GM18858 (cell line): ENCODE results near the gene FCAR.
"Not testable (repeated sequence)": the region's sequence is repeated elsewhere in the genome, so short reads cannot be mapped to it uniquely, and the experiment has no call there.

Experiments used
- ATAC-seq: cut with Tn5 transposase; IDR thresholded peaks from one replicate; pipeline ENCODE4 v1.9.1; 2021; ENCODE audit not compliant: unreplicated experiment

Gene FCAR

DNA sequence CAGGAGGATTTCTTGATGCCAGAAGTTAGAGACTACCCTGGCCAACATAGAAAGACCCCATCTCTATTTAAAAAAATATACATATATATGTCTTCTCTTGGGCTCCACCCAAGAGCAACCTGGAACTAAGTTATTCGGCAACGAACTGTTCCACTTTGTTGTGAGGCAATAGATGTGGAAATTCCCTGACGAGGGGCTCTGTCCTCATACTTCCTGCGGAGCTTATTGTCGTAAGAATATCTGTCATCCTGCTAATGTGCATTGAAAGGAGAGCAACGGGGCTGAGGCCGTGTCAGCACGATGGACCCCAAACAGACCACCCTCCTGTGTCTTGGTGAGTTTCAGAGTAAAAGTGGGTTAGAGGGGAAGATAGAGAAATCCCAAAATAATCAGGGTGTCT lies at the start of gene FCAR:
FCAR (plus strand) TSS at position 246 of the 400 bp plus-strand sequence; CDS start at position 301, 55 bp downstream.
- ATAC-seq = no peak

- ATAC-seq = not testable (repeated sequence)
Measured at GRCh38 chr19:54824416-54824815, 49.6 kb upstream of the FCAR start.

DNA sequence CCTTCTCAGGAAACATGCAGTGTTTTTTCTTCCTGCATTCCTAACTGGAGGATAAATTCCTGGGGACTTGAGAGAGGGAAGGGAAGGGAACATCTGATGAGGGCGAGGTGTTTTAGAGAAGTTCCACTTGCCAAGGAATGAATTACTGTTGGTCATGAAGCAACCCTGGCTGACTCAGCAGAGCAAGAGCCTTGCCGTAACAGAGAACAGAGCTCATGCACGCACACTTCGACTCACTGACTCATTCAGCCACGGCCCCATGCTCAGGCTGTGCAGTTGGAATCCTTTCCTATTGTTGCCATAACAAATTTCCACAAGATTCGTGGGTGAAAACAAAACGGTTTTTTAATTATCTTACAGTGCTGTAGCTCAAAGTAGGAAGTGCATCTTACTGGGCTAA lies 48.7 kb upstream of the FCAR start:
- ATAC-seq = not testable (repeated sequence)

GRCh38 chr19:54828064-54828463 lies 46.0 kb upstream of the FCAR start:
- ATAC-seq = not testable (repeated sequence)

DNA sequence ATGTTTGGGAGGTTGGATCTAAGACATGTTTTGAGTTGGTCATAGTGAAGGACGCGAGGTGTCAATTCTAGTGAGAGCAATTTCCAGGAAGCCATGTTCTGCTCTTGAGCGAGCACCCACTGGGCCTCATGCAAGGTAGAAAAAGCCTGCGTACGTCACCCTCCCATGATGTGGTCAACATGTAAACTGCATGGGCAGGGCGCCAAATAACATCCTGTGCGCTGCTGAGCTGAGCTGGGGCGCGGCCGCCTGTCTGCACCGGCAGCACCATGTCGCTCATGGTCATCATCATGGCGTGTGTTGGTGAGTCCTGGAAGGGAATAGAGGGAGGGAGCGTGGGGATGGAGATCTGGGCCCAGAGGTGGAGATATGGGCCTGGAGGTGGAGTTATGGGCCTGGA lies 41.5 kb upstream of the FCAR start, which contains the start of gene KIR2DS4:
KIR2DS4 (plus strand) TSS at position 181 of the 400 bp plus-strand sequence.
- ATAC-seq = not testable (repeated sequence)

DNA sequence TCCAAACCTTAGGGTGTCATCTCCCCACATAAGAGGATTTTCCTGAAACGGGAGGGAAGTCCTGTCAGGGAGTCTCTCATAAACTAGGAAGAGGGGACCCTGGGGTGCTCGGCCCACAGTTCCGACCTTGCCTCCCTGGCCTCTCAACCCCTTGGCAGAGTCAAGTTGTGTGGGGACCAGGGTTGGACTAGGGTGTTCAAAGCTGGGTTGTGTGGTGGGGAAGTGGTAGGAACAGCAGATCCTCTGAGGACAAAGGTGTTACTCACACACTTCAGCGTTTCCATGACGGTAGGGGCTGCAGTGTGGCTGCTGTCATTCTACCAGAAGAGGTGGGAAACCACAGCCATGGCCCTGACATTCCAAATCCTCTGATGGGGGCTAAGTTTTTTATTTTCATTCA lies 38.9 kb upstream of the FCAR start:
- not testable (repeated sequence) for ATAC-seq

DNA sequence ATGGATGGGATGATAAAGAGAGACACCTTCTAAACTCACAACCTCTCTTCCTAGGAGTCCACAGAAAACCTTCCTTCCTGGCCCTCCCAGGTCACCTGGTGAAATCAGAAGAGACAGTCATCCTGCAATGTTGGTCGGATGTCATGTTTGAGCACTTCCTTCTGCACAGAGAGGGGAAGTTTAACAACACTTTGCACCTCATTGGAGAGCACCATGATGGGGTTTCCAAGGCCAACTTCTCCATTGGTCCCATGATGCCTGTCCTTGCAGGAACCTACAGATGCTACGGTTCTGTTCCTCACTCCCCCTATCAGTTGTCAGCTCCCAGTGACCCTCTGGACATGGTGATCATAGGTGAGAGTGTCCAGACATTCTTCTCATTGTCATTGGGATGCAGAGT lies 36.5 kb upstream of the FCAR start:
- not testable (repeated sequence) for ATAC-seq

DNA sequence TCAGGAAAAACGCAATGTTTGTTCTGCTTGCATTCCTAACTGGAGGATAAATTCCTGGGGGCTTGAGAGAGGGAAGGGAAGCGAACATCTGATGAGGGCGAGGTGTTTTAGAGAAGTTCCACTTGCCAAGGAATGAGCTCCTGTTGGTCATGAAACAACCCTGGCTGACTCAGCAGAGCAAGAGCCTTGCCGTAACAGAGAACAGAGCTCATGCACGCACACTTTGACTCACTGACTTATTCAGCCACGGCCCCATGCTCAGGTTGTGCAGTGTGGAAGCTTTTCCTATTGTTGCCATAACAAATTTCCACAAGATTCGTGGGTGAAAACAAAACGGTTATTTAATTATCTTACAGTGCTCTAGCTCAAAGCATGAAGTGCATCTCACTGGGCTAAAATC lies 30.9 kb upstream of the FCAR start:
- ATAC-seq = not testable (repeated sequence)

GRCh38 chr19:54850061-54850640 lies 23.9 kb upstream of the FCAR start, which contains the start of gene KIR3DL2:
Gene KIR3DL2 (plus strand): TSS chr19:54850443. CDS start chr19:54850476, 33 bp downstream.
- not testable (repeated sequence) for ATAC-seq

DNA sequence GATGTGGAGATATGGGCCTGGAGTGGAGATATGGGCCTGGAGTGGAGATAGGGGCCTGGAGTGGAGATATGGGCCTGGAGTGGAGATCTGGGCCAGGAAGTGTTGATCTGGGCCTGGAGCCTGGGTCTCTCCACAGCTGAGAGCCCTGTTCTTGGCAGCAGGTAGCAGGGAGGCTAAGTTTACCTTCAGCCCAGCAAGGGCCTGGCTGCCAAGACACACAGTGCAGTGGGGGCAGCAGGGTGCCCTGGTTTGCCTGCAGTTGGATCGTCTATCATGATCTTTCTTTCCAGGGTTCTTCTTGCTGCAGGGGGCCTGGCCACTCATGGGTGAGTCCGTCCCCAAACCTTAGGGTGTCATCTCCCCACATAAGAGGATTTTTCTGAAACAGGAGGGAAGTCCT lies 23.1 kb upstream of the FCAR start:
- no peak for ATAC-seq

GRCh38 chr19:54851353-54851752 lies 22.7 kb upstream of the FCAR start:
- ATAC-seq = no peak

GRCh38 chr19:54855241-54855640 lies 18.8 kb upstream of the FCAR start:
- ATAC-seq = not testable (repeated sequence)

GRCh38 chr19:54858476-54858875 lies 15.6 kb upstream of the FCAR start:
- ATAC-seq = not testable (repeated sequence)

DNA sequence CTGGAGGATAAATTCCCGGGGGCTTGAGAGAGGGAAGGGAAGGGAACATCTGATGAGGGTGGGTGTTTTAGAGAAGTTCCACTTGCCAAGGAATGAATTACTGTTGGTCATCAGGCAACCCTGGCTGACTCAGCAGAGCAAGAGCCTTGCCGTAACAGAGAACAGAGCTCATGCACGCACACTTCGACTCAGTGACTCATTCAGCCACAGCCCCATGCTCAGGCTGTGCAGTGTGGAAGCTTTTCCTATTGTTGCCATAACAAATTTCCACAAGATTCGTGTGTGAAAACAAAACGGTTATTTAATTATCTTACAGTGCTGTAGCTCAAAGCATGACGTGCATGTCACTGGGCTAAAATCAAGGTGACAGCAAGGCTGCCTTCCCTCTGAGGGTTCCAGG lies 14.6 kb upstream of the FCAR start:
- ATAC-seq = not testable (repeated sequence)

GRCh38 chr19:54863459-54863858 lies 10.6 kb upstream of the FCAR start:
- not testable (repeated sequence) for ATAC-seq

GRCh38 chr19:54871696-54872095 lies 2.3 kb upstream of the FCAR start:
- ATAC-seq = no peak

- no peak for ATAC-seq
Measured at GRCh38 chr19:54875506-54875905, 1.5 kb downstream of the FCAR start.

DNA sequence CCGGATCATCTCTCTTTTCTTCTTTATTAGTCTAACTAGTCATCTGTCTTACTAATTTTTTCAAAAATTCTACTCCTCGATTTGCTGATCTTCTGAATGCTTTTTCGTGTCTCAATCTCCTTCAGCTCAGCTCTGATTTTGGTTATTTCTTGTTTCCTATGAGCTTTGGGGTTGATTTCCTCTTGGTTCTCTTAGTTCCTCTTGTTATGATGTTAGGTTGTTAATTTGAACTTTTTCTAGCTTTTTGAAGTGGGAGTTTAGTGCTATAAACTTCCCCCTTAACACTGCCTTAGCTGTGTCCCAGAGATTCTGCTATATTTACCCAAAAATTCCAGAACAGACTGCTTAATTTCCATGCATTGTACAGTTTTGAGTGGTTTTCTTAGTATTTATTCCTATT lies 3.4 kb downstream of the FCAR start:
- ATAC-seq = no peak

DNA sequence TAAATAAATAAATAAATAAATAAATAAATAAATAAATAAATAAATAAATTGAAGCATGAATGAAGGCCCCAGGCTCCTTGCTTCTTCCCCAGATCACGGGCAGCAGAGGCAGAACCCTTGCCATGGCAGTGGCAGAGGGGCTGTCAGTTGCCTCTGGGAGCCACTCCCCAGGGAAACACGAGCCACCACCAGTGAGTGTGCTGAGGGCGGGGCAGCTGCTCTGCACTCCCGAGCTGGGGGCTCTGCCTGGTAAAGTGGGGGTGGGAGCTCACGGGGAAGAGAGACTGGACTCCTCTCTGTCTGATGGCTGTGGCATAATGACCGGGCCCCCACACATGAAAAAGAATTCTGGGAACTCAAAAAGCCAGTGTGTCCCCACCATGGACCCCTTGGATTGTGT lies 7.8 kb downstream of the FCAR start:
- ATAC-seq = no peak

DNA sequence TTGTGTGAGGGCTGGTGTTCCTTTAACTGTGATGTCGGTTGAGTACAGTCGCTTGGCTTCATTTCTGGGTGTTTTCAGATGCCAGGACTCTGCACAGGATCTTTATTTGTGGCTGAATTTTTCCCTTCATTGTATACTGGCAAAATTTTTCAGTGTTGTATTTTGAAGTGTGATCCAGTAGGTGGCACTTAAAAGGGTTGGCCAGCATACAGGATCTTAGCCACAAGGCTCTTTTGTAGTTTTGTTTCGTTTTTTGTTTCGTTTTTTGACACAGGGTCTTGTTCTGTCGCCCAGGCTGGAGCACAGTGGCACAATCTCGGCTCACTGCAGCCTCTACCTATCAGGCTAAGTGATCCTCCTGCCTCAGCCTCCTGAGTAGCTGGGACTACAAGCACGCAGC lies 8.7 kb downstream of the FCAR start:
- ATAC-seq = no peak

- ATAC-seq = no peak
Measured at GRCh38 chr19:54883228-54883627, 9.2 kb downstream of the FCAR start.

- no peak for ATAC-seq
Measured at GRCh38 chr19:54888239-54888638, 14.2 kb downstream of the FCAR start.

DNA sequence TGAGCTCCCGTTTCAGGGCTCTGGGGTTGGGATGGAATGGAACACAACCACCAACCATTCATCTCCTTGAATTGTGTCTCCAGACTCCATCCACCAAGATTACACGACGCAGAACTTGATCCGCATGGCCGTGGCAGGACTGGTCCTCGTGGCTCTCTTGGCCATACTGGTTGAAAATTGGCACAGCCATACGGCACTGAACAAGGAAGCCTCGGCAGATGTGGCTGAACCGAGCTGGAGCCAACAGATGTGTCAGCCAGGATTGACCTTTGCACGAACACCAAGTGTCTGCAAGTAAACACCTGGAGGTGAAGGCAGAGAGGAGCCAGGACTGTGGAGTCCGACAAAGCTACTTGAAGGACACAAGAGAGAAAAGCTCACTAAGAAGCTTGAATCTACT lies 15.5 kb downstream of the FCAR start:
- no peak for ATAC-seq
